Measurements from ENCODE around the gene IRF2BP2. TPM values are rescaled to one million over a fixed set of nuclear protein-coding genes. Genes with fewer than 3 reads are reported as not detected.

The IRF2BP2 gene
- total and polyA plus RNA-seq, 2 of the 13 experiments (the other 11 are each of a cell fraction or from before 2014, with no cell fraction given) = 140 to 147 TPM

DNA sequence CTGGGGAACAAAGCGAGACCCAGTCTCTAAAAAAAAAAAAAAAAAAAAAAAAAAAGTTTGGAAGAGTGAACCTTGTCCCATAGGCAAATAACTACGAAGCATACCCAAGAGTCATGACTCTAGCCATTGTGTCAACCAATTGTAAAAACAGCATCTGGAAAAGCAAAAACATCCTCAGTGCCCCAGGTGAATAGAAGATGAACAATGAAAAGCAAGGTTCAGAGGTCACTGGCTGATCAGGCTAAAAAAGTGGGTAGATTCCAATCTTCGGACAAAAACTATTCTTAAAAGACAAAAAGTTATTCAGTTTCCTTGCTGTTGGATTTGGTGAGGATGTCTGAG is 11.1 kb upstream of the IRF2BP2 start (continued):
- no peak for TF ChIP-seq ZBTB39 (CRISPR knock-in tag; IDR thresholded peaks at IDR 0.05)
- TF ChIP-seq ZBTB10 (CRISPR knock-in tag; IDR thresholded peaks at IDR 0.05; ENCODE audit: borderline replicate concordance) = no peak
- peak; percentile 79 for TF ChIP-seq FOXA3 (CRISPR knock-in tag; IDR thresholded peaks at IDR 0.05)
- no peak; the same call in 1 of the 2 replicates for TF ChIP-seq ATF1 (CRISPR knock-in tag; IDR thresholded peaks at IDR 0.05)
- TF ChIP-seq MIER3 (CRISPR knock-in tag; IDR thresholded peaks at IDR 0.05; ENCODE audit: borderline replicate concordance) = peak; percentile 57; the same call in 1 of the 2 replicates
- TF ChIP-seq HNRNPUL1 (IDR thresholded peaks at IDR 0.05; ENCODE audit: low read depth, low read length) = no peak
- no peak for TF ChIP-seq NFAT5 (CRISPR knock-in tag; IDR thresholded peaks at IDR 0.05)
- no peak for TF ChIP-seq ZNF30 (CRISPR knock-in tag; IDR thresholded peaks at IDR 0.05)
- peak; percentile 98 for TF ChIP-seq SOX13 (IDR thresholded peaks at IDR 0.05)
- peak in 1 of 2 experiments; percentile 99; a peak in 2 of 4 replicates for TF ChIP-seq SOX13 (CRISPR knock-in tag; conservative IDR thresholded peaks at IDR 0.05 in 1 of 2, IDR thresholded peaks at IDR 0.05 in 1 of 2)
- no peak for TF ChIP-seq ZNF484 (CRISPR knock-in tag; IDR thresholded peaks at IDR 0.05; ENCODE audit: borderline replicate concordance, low read depth)
- peak; percentile 79 for TF ChIP-seq BCL6 (CRISPR knock-in tag; IDR thresholded peaks at IDR 0.05)
- peak; percentile 94 for TF ChIP-seq LCORL (IDR thresholded peaks at IDR 0.05)
- TF ChIP-seq LCORL (CRISPR knock-in tag; IDR thresholded peaks at IDR 0.05) = peak; percentile 86
- TF ChIP-seq DBP (CRISPR knock-in tag; IDR thresholded peaks at IDR 0.05; ENCODE audit: not compliant biosample characterization) = no peak
- no peak for TF ChIP-seq ZNF501 (CRISPR knock-in tag; IDR thresholded peaks at IDR 0.05)
- no peak for TF ChIP-seq PHF8 (CRISPR knock-in tag; IDR thresholded peaks at IDR 0.05)
- TF ChIP-seq ZNF747 (CRISPR knock-in tag; IDR thresholded peaks at IDR 0.05; ENCODE audit: borderline replicate concordance) = no peak
- TF ChIP-seq NR1H2 (CRISPR knock-in tag; IDR thresholded peaks at IDR 0.05; ENCODE audit: borderline replicate concordance, low read depth) = no peak
- no peak for TF ChIP-seq ZNF788 (CRISPR knock-in tag; IDR thresholded peaks at IDR 0.05; ENCODE audit: borderline replicate concordance)
- no peak for TF ChIP-seq ZNF816 (CRISPR knock-in tag; IDR thresholded peaks at IDR 0.05; ENCODE audit: borderline replicate concordance)

All from HepG2 (cell line).